GM12878 (cell line): ENCODE data around the gene ELK3. TPM values are rescaled to one million over a fixed set of nuclear protein-coding genes. Genes with fewer than 3 reads are reported as not detected.

ENCODE experiments used
- ATAC-seq: fragments of 200-7000 bp; cut with Tn5 transposase; 3 replicates; pipeline ENCODE4 v1.9.1; 2020; ENCODE audit warnings: mild to moderate bottlenecking, moderate library complexity
- BruUV-seq: library from RNA; stranded (reverse); fragments of 400-500 nt; replicated peaks from 2 replicates; lab custom pipeline; 2021; lab: Mats Ljungman, UMichigan
- CTCF ChIA-PET: fragments of 300-600 bp; sonication (Branson Sonifier 250); formaldehyde crosslinking; extraction: SDS; loops from one replicate; lab custom pipeline; 2021; ENCODE audit warnings: inconsistent platforms; lab: Yijun Ruan, JAX
- POLR2A ChIA-PET: fragments of 350-600 bp; formaldehyde crosslinking; extraction: SDS; loops from one replicate; lab custom pipeline; 2021; ENCODE audit warnings: inconsistent platforms; lab: Charles Lee
- RAD21 ChIA-PET: fragments of 300-600 bp; sonication (Branson Sonifier 250); formaldehyde crosslinking; loops from one replicate; lab custom pipeline; 2023; ENCODE audit warnings: antibody characterized with exemption; ENCODE audit not compliant: unreplicated experiment; lab: Charles Lee
- SMC1A ChIA-PET: fragments of 300-600 bp; sonication (Branson Sonifier 250); formaldehyde crosslinking; loops from one replicate; lab custom pipeline; 2023; ENCODE audit not compliant: unreplicated experiment, uncharacterized antibody; lab: Charles Lee
- DNase-seq: peaks from one replicate; pipeline ENCODE4 v3.0.0-alpha.2; 2011; ENCODE audit warnings: low read depth, low spot score
- FAIRE-seq: peaks from 3 replicates; lab custom pipeline; 2011; peaks lifted over from hg19 to GRCh38; lab: Jason Lieb, UNC
- H2AFZ ChIP-seq: 2 replicates; pipeline ENCODE4 v1.6.0; 2011; ENCODE audit warnings: low read depth, low read length, control low read depth; ENCODE audit not compliant: control insufficient read depth
- H3K27ac ChIP-seq: 2 replicates; pipeline ENCODE4 v1.5.1; 2011; ENCODE audit warnings: control low read depth; ENCODE audit not compliant: control insufficient read depth, insufficient read depth
- H3K27me3 ChIP-seq, 2 experiments: replicated peaks in 1 of 2; 2 replicates each; pipeline versions ENCODE4 v1.6.0 to v1.6.1; 2011; ENCODE audit warnings: low read length in 1 of 2; ENCODE audit not compliant: control insufficient read depth in 2 of 2, insufficient read depth in 2 of 2
- H3K36me3 ChIP-seq, 2 experiments: 2 replicates each; pipeline ENCODE4 v1.5.1; 2011; ENCODE audit warnings: low read length in 1 of 2; ENCODE audit not compliant: control insufficient read depth in 2 of 2, insufficient read depth in 2 of 2
- H3K4me1 ChIP-seq: 2 replicates; pipeline ENCODE4 v1.6.1; 2011; ENCODE audit warnings: mild to moderate bottlenecking, low read length, moderate library complexity, mixed read lengths; ENCODE audit not compliant: control insufficient read depth, insufficient read depth
- H3K4me2 ChIP-seq: 2 replicates; pipeline ENCODE4 v1.6.0; 2011; ENCODE audit warnings: control low read depth; ENCODE audit not compliant: control insufficient read depth, insufficient read depth
- H3K4me3 ChIP-seq: fragments of 200-600 bp; sonication (generic); 2 replicates; pipeline ENCODE4 v1.5.1; 2016
- H3K79me2 ChIP-seq: 2 replicates; pipeline ENCODE4 v1.6.0; 2011; ENCODE audit warnings: low read length; ENCODE audit not compliant: control insufficient read depth, insufficient read depth
- H3K9ac ChIP-seq: 2 replicates; pipeline ENCODE4 v1.8.0; 2011; ENCODE audit warnings: low read length, control low read depth, mixed read lengths; ENCODE audit not compliant: control insufficient read depth, insufficient read depth
- H3K9me3 ChIP-seq: replicated peaks from 3 replicates; pipeline ENCODE4 v1.5.1; 2011; ENCODE audit warnings: mild to moderate bottlenecking, low read length; ENCODE audit not compliant: control insufficient read depth, insufficient read depth
- H4K20me1 ChIP-seq: 2 replicates; pipeline ENCODE4 v1.6.0; 2011; ENCODE audit not compliant: control insufficient read depth, insufficient read depth
- CREB1 ChIP-seq: IDR thresholded peaks from 2 replicates; pipeline ENCODE4 v1.6.1; 2012; ENCODE audit warnings: low read depth, mild to moderate bottlenecking, inconsistent platforms
- CREM ChIP-seq: IDR thresholded peaks from 2 replicates; pipeline ENCODE4 v1.6.1; 2014; ENCODE audit warnings: antibody characterized with exemption, low read depth
- EED ChIP-seq: sonication (generic); IDR thresholded peaks from 2 replicates; pipeline ENCODE4 v1.6.1; 2016; ENCODE audit warnings: antibody characterized with exemption, low read depth
- ETV6 ChIP-seq, 2 experiments: fragments of 450-650 bp in 1 of 2; IDR thresholded peaks in 1 of 2; conservative IDR thresholded peaks in 1 of 2; 2 replicates each; pipeline ENCODE4 v1.6.1; 2014; ENCODE audit warnings: antibody characterized with exemption in 1 of 2, borderline replicate concordance in 1 of 2, low read depth in 1 of 2, mild to moderate bottlenecking in 1 of 2, moderate library complexity in 1 of 2
- IKZF1 ChIP-seq: fragments of 450-650 bp; conservative IDR thresholded peaks from 2 replicates; pipeline ENCODE4 v1.6.1; 2017; ENCODE audit warnings: antibody characterized with exemption, mild to moderate bottlenecking
- IKZF2 ChIP-seq, 2 experiments: fragments of 450-650 bp; IDR thresholded peaks; 2 replicates each; pipeline ENCODE4 v1.6.1; 2017; ENCODE audit warnings: mild to moderate bottlenecking in 2 of 2, moderate library complexity in 2 of 2
- JUNB ChIP-seq: IDR thresholded peaks from 2 replicates; pipeline ENCODE4 v1.6.1; 2016; ENCODE audit warnings: antibody characterized with exemption, mild to moderate bottlenecking
- MEF2B ChIP-seq: fragments of 450-650 bp; IDR thresholded peaks from 2 replicates; pipeline ENCODE4 v1.6.1; 2018; ENCODE audit warnings: mild to moderate bottlenecking, moderate library complexity; ENCODE audit not compliant: partially characterized antibody, poor library complexity, severe bottlenecking
- MYB ChIP-seq: fragments of 150-350 bp; IDR thresholded peaks from 2 replicates; pipeline ENCODE4 v1.6.1; 2014; ENCODE audit warnings: mild to moderate bottlenecking, low read depth, low read length, borderline replicate concordance
- NFYA ChIP-seq: IDR thresholded peaks from 2 replicates; pipeline ENCODE4 v1.6.1; 2011; ENCODE audit warnings: low read depth, mild to moderate bottlenecking, low read length, improper control_type of control experiment, borderline replicate concordance
- NRF1 ChIP-seq: conservative IDR thresholded peaks from 2 replicates; pipeline ENCODE4 v1.6.1; 2011; ENCODE audit warnings: mild to moderate bottlenecking, low read depth, low read length, improper control_type of control experiment
- SMAD5 ChIP-seq: IDR thresholded peaks from 2 replicates; pipeline ENCODE4 v1.6.1; 2016; ENCODE audit warnings: antibody characterized with exemption, low read depth
- SP1 ChIP-seq: IDR thresholded peaks from one replicate; pipeline ENCODE4 v1.6.1; 2011; ENCODE audit warnings: low read depth, low read length
- STAT1 ChIP-seq: fragments of 450-650 bp; conservative IDR thresholded peaks from 2 replicates; pipeline ENCODE4 v1.6.1; 2014; ENCODE audit warnings: antibody characterized with exemption, mild to moderate bottlenecking
- TAF1 ChIP-seq: IDR thresholded peaks from 2 replicates; pipeline ENCODE4 v1.6.1; 2011; ENCODE audit warnings: mild to moderate bottlenecking, low read depth, low read length, borderline replicate concordance
- USF2 ChIP-seq: IDR thresholded peaks from 2 replicates; pipeline ENCODE4 v1.6.1; 2011; ENCODE audit warnings: low read depth, low read length, improper control_type of control experiment, borderline replicate concordance
- ZBTB11 ChIP-seq: fragments of 450-650 bp; formaldehyde crosslinking; IDR thresholded peaks from 2 replicates; pipeline ENCODE4 v1.5.0; 2022; ENCODE audit warnings: mild to moderate bottlenecking, missing genetic modification characterization
- ZNF622 ChIP-seq: fragments of 450-650 bp; IDR thresholded peaks from 2 replicates; pipeline ENCODE4 v1.6.1; 2017; ENCODE audit warnings: mild to moderate bottlenecking, inconsistent platforms
- ZSCAN29 ChIP-seq: fragments of 450-650 bp; IDR thresholded peaks from 2 replicates; pipeline ENCODE4 v1.6.1; 2017; ENCODE audit warnings: mild to moderate bottlenecking, moderate library complexity
- WGBS: methylation state at CpG from one replicate; pipeline ENCODE4 v1.1.6; 2016; ENCODE audit warnings: low lambda C conversion rate; ENCODE audit not compliant: insufficient replicate concordance, insufficient coverage; ENCODE audit errors: missing lambda C conversion rate; 5-methylcytosine and 5-hydroxymethylcytosine counted together
- in situ Hi-C: fragments of 300-500 bp; cut with MboI; formaldehyde crosslinking; loops from 9 replicates; pipeline ENCODE4 v1.14.3; 2018; ENCODE audit warnings: mixed read lengths
- intact Hi-C: fragments of 100-400 bp; cut with micrococcal nuclease; formaldehyde crosslinking; loops from one replicate; pipeline ENCODE4 v1.14.2; 2022; ENCODE audit not compliant: unreplicated experiment
- polyA plus RNA-seq, 11 experiments: library from polyadenylated mRNA; depleted of rRNA in 4 of 11; unstranded in 6 of 11; stranded (reverse) in 5 of 11; fragments of >200 nt; fragmentation: Nextera tagmentation in 4 of 11; fragmentation: Illumina TruSeq in 1 of 11; extraction: Ambion mirVana in 4 of 11; extraction: Trizol in 1 of 11; gene quantifications; 1 replicate in 1 of 11; 2 replicates in 10 of 11; pipeline versions ENCODE4 v1.2.1 to v1.2.3, GENCODE V29; 2011 to 2016; ENCODE audit warnings: inconsistent platforms in 2 of 11, missing spikeins in 2 of 11, low read depth in 1 of 11
- total RNA-seq, 4 experiments: library from RNA; depleted of rRNA in 3 of 4; stranded (reverse); fragments of >200 nt in 3 of 4; fragmentation: Illumina TruSeq in 1 of 4; extraction: Trizol in 1 of 4; gene quantifications; 2 replicates each; pipeline versions ENCODE4 v1.2.1 to v1.2.3, GENCODE V29; 2013 to 2021

The ELK3 gene
- total and polyA plus RNA-seq, 10 of the 15 experiments (the other 5 are each of a cell fraction or from before 2014, with no cell fraction given), result 0.37 to 4.8 (median 0.88) TPM

GRCh38 chr12:96170328-96170727 is 23.8 kb upstream of the ELK3 start:
- BruUV-seq, result no TSS peak
- H3K9ac ChIP-seq, result no peak overlapping the region
- POLR2A ChIA-PET, result no interaction called here
- DNase-seq (no peak), FAIRE-seq (no peak), ATAC-seq (no peak)
- WGBS, result 41% methylated on average over 9 of the region's 9 CpGs
- intact Hi-C loops, result no loop called here
- SMC1A ChIA-PET, result no interaction called here
- no peak overlapping the region for H3K27ac ChIP-seq
- H2AFZ ChIP-seq, result no peak overlapping the region
- in situ Hi-C loops, result no loop called here
- H3K27me3 ChIP-seq, result no peaks in the 10 kb centered on the region; a peak in 2 of 4 replicates
- no peaks in the 10 kb centered on the region for H3K4me1 ChIP-seq
- no peak for TF ChIP-seq CREM
- no peak for TF ChIP-seq SP1
- TF ChIP-seq NFYA, result no peak
- TF ChIP-seq MYB, result no peak
- TF ChIP-seq NRF1, result no peak
- TF ChIP-seq ZBTB11, result no peak
- no peak for TF ChIP-seq ZSCAN29
- TF ChIP-seq ETV6 (conservative IDR thresholded peaks at IDR 0.05 in 1 of 2, IDR thresholded peaks at IDR 0.05 in 1 of 2; ENCODE audit: borderline replicate concordance in 1 of 2, low read depth in 1 of 2), result no peak
- TF ChIP-seq SMAD5, result no peak
- TF ChIP-seq EED, result no peak
- TF ChIP-seq ZNF622, result no peak
- TF ChIP-seq IKZF1, result no peak
- TF ChIP-seq STAT1, result no peak
- no peak for TF ChIP-seq TAF1
- TF ChIP-seq CREB1, result no peak
- TF ChIP-seq JUNB, result no peak
- no peak for TF ChIP-seq MEF2B
- TF ChIP-seq IKZF2 (IDR thresholded peaks at IDR 0.05), result no peak
- TF ChIP-seq USF2, result no peak
- TF ChIP-seq, all 136 proteins: peak for 0
- H3K36me3 ChIP-seq, result no peaks in the 10 kb centered on the region
- ChIA-PET RAD21 (no interaction called here), CTCF (no interaction called here)
- H3K79me2 ChIP-seq, result no peaks in the 10 kb centered on the region
- H3K4me3 ChIP-seq, result no peak overlapping the region
- H3K9me3 ChIP-seq, result no peaks in the 10 kb centered on the region; the same call in 2 of the 3 replicates
- no peak overlapping the region for H3K4me2 ChIP-seq
- H4K20me1 ChIP-seq, result no peaks in the 10 kb centered on the region
